Left ventricle myocardium inferior (tissue), 1 donor: ENCODE data around the gene DPYSL4. TPM values are rescaled to one million over a fixed set of nuclear protein-coding genes. Genes with fewer than 3 reads are reported as not detected.

Experiments
- DNase-seq: peaks from one replicate; pipeline ENCODE4 v3.0.0-alpha.2; 2020
- H3K27ac ChIP-seq: fragments of 200-600 bp; replicated peaks from 2 replicates; pipeline ENCODE4 v1.8.0; 2021
- H3K27me3 ChIP-seq: fragments of 200-600 bp; 2 replicates; pipeline ENCODE4 v1.8.0; 2021; ENCODE audit warnings: low read depth
- H3K36me3 ChIP-seq: fragments of 200-600 bp; 2 replicates; pipeline ENCODE4 v1.8.0; 2021
- H3K4me1 ChIP-seq: fragments of 200-600 bp; 2 replicates; pipeline ENCODE4 v1.8.0; 2021
- H3K4me3 ChIP-seq: fragments of 200-600 bp; 2 replicates; pipeline ENCODE4 v1.8.0; 2021; ENCODE audit warnings: mild to moderate bottlenecking, moderate library complexity
- H3K9me3 ChIP-seq: fragments of 200-600 bp; replicated peaks from 2 replicates; pipeline ENCODE4 v1.8.0; 2021
- intact Hi-C: fragments of 100-400 bp; cut with micrococcal nuclease; formaldehyde crosslinking; loops from one replicate; pipeline ENCODE4 v1.11.0; 2022
- total RNA-seq: library from RNA; stranded (reverse); fragmentation: NEBNext Ultra II Directional; extraction: Animal tissue kit (Norgen Biotek cat#: 25700); gene quantifications from one replicate; pipeline ENCODE4 v1.2.1, GENCODE V29; 2021
- TF ChIP-seq, protein P1 (sequence below): fragments of 200-600 bp; IDR thresholded peaks from 2 replicates; pipeline ENCODE4 v1.8.0; 2021; ENCODE audit warnings: antibody characterized with exemption, mild to moderate bottlenecking, borderline replicate concordance
- donor health status: DM: no; HTN: yes; CAD: no; lungs with severe emphysema.

DPYSL4 gene
- total RNA-seq, 1 donor from 2014 or later: 42.8 TPM

DNA sequence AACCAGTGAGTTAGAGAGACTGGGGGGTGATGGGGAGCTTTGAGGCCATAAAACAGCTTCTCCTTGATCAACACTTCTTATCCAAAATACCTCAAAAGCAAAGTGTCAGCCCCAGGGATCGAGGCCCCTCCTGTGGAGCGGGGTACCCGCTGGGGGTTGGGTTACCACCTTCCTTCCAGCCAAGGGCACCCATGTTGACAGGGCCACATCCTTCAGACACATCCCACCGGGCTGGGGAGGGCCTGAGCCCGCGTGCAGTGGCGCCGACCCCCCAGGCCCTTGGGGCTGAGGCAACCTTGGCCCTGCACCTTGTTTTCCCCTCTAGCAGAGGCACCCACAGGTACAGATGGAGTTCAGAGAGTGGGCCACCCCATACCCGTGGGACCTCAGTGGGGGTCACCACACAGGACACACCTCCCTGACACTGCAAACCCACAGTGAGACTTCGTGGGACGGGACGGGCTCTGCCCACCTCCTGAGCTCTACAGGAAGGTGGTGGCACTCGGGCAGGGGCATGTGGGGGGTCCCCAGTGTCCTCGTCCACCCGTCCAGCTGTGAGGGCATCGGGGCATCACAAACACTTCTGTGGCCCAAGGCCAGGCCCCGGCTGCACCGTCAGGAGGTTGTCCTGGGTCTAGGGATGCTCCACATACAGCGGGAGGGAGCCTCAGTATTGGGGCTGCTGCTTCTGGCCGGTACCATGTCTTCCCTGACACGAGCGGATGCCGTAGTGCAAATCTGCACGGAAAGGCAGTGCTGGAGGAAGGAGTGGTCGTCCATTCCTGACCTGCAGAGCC lies 10.7 kb downstream of the DPYSL4 start:
- Histone ChIP-seq H3K27ac (no peak overlapping the region), H3K4me3 (no peak overlapping the region), H3K27me3 (no peaks in the 10 kb centered on the region), H3K9me3 (no peaks in the 10 kb centered on the region), H3K4me1 (peaks cover 16% of the 10 kb centered on the region), H3K36me3 (peaks cover 24% of the 10 kb centered on the region)
- TF ChIP-seq, protein P1, sequence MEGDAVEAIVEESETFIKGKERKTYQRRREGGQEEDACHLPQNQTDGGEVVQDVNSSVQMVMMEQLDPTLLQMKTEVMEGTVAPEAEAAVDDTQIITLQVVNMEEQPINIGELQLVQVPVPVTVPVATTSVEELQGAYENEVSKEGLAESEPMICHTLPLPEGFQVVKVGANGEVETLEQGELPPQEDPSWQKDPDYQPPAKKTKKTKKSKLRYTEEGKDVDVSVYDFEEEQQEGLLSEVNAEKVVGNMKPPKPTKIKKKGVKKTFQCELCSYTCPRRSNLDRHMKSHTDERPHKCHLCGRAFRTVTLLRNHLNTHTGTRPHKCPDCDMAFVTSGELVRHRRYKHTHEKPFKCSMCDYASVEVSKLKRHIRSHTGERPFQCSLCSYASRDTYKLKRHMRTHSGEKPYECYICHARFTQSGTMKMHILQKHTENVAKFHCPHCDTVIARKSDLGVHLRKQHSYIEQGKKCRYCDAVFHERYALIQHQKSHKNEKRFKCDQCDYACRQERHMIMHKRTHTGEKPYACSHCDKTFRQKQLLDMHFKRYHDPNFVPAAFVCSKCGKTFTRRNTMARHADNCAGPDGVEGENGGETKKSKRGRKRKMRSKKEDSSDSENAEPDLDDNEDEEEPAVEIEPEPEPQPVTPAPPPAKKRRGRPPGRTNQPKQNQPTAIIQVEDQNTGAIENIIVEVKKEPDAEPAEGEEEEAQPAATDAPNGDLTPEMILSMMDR: no peak
- intact Hi-C loops: no loop called here
- DNase-seq: no peak

DNA sequence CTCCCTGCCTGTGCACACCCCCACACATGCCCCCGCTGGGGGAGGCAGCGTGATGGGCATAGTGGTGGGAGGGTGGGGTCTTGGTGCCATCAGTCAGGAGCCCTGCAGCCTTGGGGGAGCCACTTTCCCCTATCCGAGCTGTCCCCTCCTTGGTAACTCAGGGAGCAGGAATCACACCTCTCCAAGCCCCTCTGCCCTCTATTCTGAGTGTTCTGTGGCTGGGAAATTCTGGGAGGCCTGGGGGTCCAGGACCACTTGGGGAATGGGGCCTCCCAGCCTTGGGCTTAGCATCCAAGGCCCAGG lies 11.3 kb downstream of the DPYSL4 start:
- Histone ChIP-seq H3K4me1 (peaks cover 12% of the 10 kb centered on the region), H3K36me3 (peaks cover 29% of the 10 kb centered on the region), H3K27ac (no peak overlapping the region), H3K9me3 (no peaks in the 10 kb centered on the region), H3K27me3 (no peaks in the 10 kb centered on the region), H3K4me3 (no peak overlapping the region)
- no peak for DNase-seq
- intact Hi-C loops: no loop called here
- TF ChIP-seq, protein P1: no peak

DNA sequence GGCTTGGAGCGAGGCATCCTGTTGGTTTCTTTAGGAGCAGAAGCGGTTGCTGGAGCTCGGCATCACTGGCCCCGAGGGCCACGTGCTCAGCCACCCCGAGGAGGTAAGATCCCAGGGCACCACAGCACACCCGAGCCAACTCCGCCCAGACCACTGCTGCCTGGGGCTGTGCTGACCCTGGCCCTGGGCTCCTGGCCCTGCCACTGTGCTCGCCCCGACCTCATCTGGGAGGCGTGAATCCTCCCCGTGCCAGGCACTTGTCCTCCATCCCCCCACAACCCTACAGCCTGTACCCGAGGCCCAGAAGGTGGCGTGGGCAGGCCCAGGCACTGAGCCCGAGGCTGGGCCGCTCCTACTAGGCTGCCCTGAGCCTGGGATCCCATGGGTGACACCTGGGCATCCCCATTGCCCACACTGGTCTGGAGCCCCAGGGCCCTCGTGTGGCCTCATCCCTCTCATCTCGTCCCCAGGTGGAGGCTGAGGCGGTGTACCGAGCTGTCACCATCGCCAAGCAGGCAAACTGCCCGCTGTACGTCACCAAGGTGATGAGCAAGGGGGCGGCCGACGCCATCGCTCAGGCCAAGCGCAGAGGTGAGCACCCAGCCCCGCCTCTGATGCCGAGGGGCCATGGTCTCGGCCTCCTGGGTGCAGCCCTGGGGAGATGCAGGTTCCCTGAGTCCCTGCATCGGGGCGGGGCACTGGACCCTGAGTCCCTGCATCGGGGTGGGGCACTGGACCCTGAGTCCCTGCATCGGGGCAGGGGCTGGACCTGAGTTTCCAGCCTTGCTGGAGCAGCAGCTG lies 11.8 kb downstream of the DPYSL4 start:
- Histone ChIP-seq H3K27me3 (no peaks in the 10 kb centered on the region), H3K27ac (no peak overlapping the region), H3K4me1 (peaks cover 7% of the 10 kb centered on the region), H3K4me3 (no peak overlapping the region), H3K9me3 (no peaks in the 10 kb centered on the region), H3K36me3 (peaks cover 33% of the 10 kb centered on the region)
- DNase-seq: no peak
- TF ChIP-seq, protein P1: no peak
- intact Hi-C loops: no loop called here

DNA sequence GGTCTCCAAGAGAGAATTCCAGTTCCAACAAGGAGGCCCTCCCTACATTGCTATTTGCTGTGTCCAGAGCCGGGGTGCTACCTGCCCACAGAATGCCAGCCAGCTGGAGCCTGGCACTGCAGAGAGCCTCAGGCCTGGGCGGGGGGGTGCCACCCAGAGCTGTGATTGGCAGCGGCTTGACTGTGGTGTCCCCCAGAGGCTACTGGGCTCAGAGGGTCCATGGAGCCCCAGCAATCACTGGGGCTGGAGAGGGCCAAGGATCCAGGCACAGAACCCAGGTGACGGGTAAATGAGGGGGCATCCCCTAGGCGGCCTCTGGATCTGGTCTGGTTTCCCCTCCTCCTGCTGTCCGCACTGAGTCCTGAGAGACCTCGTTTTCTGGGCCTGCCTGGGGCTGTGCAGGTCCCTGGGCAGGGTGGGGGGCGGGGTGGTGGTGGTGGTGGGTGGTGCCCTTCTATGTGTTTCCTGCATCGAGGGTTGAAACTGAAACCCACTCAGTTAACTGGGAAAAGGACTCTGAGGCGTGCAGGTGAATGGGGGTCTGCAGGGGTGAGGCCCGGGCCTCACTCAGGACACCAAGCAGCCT lies 12.6 kb downstream of the DPYSL4 start:
- H3K36me3 ChIP-seq: peaks cover 33% of the 10 kb centered on the region

DNA sequence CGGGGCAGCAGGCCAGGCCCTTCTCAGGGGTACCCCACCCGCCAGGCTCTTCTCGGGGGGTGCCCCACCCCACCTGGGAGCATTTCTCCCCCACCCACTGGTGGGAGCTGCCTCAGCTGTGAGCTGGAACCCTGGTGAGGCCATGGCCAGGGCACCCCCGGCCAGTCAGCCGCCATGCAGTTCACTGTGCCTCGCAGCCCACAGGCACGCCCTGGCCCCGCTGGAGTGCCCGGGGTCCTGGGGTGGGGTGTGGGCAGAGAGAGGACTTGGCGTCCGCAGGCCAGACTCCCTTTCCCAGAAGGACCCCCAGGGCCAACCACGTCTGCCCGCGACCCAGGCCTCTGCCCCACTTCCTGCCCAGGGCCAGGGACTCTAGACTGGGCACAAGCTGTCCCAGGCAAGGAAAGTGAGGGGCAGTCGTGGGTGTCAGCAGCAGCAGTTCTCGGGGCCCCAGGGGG lies 13.1 kb downstream of the DPYSL4 start:
- Histone ChIP-seq H3K9me3 (no peaks in the 10 kb centered on the region), H3K4me3 (no peak overlapping the region), H3K27ac (no peak overlapping the region), H3K4me1 (no peaks in the 10 kb centered on the region), H3K36me3 (peaks cover 33% of the 10 kb centered on the region), H3K27me3 (no peaks in the 10 kb centered on the region)
- no peak for DNase-seq
- intact Hi-C loops: no loop called here
- TF ChIP-seq, protein P1: no peak

More for the DNA sequence above, 12.6 kb downstream of the DPYSL4 start:
- no peak for DNase-seq
- Histone ChIP-seq H3K27ac (no peak overlapping the region), H3K27me3 (no peaks in the 10 kb centered on the region), H3K4me1 (no peaks in the 10 kb centered on the region), H3K9me3 (no peaks in the 10 kb centered on the region), H3K4me3 (no peak overlapping the region)
- TF ChIP-seq, protein P1: no peak
- intact Hi-C loops: no loop called here
